Ovary (tissue), 9 donors: ENCODE results near the gene TCF7. TPM values are rescaled to one million over a fixed set of nuclear protein-coding genes. Genes with fewer than 3 reads are reported as not detected.

Experiments
- DNase-seq, 5 donors: peaks; one replicate each; pipeline ENCODE4 v3.0.0-alpha.2; 2019 to 2020
- H3K27ac ChIP-seq, 2 donors: fragments of 200-600 bp; one replicate each; pipeline versions ENCODE4 v1.5.1 to v1.8.0; 2019 to 2022
- H3K27me3 ChIP-seq: fragments of 200-600 bp; one replicate; pipeline ENCODE4 v1.8.0; 2022
- H3K36me3 ChIP-seq: fragments of 200-600 bp; sonication (generic); one replicate; pipeline ENCODE4 v1.5.1; 2019
- H3K4me1 ChIP-seq: one replicate; pipeline ENCODE4 v1.8.1; 2013; ENCODE audit warnings: mild to moderate bottlenecking, moderate library complexity; ENCODE audit not compliant: insufficient read depth
- H3K4me3 ChIP-seq: fragments of 200-600 bp; sonication (generic); one replicate; pipeline ENCODE4 v1.5.1; 2017
- H3K9me3 ChIP-seq, 2 donors: fragments of 200-600 bp in 1 of 2; sonication (generic) in 1 of 2; one replicate each; pipeline versions ENCODE4 v1.5.1 to v1.8.1; 2013 to 2019; ENCODE audit warnings: mild to moderate bottlenecking in 1 of 2, moderate library complexity in 1 of 2
- EP300 ChIP-seq: sonication (generic); formaldehyde crosslinking; IDR thresholded peaks from one replicate; pipeline ENCODE4 v1.6.1; 2017; ENCODE audit warnings: antibody characterized with exemption
- POLR2A ChIP-seq: fragments of 450-650 bp; IDR thresholded peaks from one replicate; pipeline ENCODE4 v1.6.1; 2017; ENCODE audit warnings: antibody characterized with exemption, mild to moderate bottlenecking, moderate library complexity
- WGBS, 3 donors: extraction: QIAGEN DNeasy Blood & Tissue Kit in 1 of 3; methylation state at CpG; one replicate each; pipeline versions ENCODE4 v1.1.5 to v1.1.7; 2013 to 2017; 5-methylcytosine and 5-hydroxymethylcytosine counted together
- intact Hi-C, 4 donors: fragments of 100-400 bp; cut with DNase I; formaldehyde crosslinking; loops; one replicate each; pipeline versions ENCODE4 v1.11.0 to v1.15.1; 2022 to 2023
- polyA plus RNA-seq, 2 donors: library from polyadenylated mRNA; stranded (reverse); fragments of 200-250 nt in 1 of 2; fragments of 350-450 nt in 1 of 2; fragmentation: Illumina TruSeq in 1 of 2; extraction: RNeasy Lipid Tissue Mini Kit (QIAGEN cat#74804) in 1 of 2; gene quantifications; one replicate each; pipeline ENCODE4 v1.2.3, GENCODE V29; 2013 to 2014
- total RNA-seq, 7 donors: library from RNA; depleted of rRNA in 2 of 7; stranded (reverse); fragments of >200 nt in 2 of 7; fragmentation: NEBNext Ultra II Directional in 3 of 7; extraction: Animal tissue kit (Norgen Biotek cat#: 25700) in 3 of 7; gene quantifications; one replicate each; pipeline versions ENCODE4 v1.1.0 to v1.2.4, GENCODE V29; 2016 to 2023
- TF ChIP-seq, protein P1 (sequence below), 3 donors: fragments of 450-650 bp in 2 of 3; fragments of 200-600 bp in 1 of 3; IDR thresholded peaks; one replicate each; pipeline versions ENCODE4 v1.5.1 to v1.8.0; 2016 to 2022; ENCODE audit warnings: antibody characterized with exemption in 3 of 3, mild to moderate bottlenecking in 1 of 3
- donor health status: DM: no; HTN: no; CAD: no; lungs with moderate emphysema.
- donor health status: DM: no; HTN: no; CAD: no.
- donor health status: Bipolar disorder and iron deficiency.
- donor health status: DM: yes; HTN: yes; CAD: no.
- donor health status: DM: no; HTN: no; CAD: no.
- donor health status: DM: yes; HTN: yes; CAD: no.

Gene TCF7
- total and polyA plus RNA-seq, 9 donors, result 1.7 to 15.2 (median 4.0) TPM

- Histone ChIP-seq H3K27ac (no peak overlapping the region), H3K27me3 (no peaks in the 10 kb centered on the region), H3K4me3 (no peak overlapping the region), H3K4me1 (no peaks in the 10 kb centered on the region), H3K9me3 (no peaks in the 10 kb centered on the region), H3K36me3 (no peaks in the 10 kb centered on the region)
- no peak for DNase-seq
- 96 to 98% (median 98%) methylated on average over 6 of the region's 6 CpGs for WGBS, 3 donors
- TF ChIP-seq, protein P1, sequence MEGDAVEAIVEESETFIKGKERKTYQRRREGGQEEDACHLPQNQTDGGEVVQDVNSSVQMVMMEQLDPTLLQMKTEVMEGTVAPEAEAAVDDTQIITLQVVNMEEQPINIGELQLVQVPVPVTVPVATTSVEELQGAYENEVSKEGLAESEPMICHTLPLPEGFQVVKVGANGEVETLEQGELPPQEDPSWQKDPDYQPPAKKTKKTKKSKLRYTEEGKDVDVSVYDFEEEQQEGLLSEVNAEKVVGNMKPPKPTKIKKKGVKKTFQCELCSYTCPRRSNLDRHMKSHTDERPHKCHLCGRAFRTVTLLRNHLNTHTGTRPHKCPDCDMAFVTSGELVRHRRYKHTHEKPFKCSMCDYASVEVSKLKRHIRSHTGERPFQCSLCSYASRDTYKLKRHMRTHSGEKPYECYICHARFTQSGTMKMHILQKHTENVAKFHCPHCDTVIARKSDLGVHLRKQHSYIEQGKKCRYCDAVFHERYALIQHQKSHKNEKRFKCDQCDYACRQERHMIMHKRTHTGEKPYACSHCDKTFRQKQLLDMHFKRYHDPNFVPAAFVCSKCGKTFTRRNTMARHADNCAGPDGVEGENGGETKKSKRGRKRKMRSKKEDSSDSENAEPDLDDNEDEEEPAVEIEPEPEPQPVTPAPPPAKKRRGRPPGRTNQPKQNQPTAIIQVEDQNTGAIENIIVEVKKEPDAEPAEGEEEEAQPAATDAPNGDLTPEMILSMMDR (IDR thresholded peaks at IDR 0.05), result no peak
- no peak for TF ChIP-seq POLR2A
- TF ChIP-seq EP300, result no peak
- intact Hi-C loops, result no loop called here
Measured at GRCh38 chr5:134161513-134162395, 47.3 kb downstream of the TCF7 start.

- no peaks in the 10 kb centered on the region for H3K4me1 ChIP-seq
- H3K27me3 ChIP-seq, result no peaks in the 10 kb centered on the region
- TF ChIP-seq POLR2A (no peak), EP300 (no peak)
- TF ChIP-seq, protein P1 (IDR thresholded peaks at IDR 0.05), result no peak
- DNase-seq, result no peak
- H3K27ac ChIP-seq, result no peak overlapping the region
- intact Hi-C loops, result no loop called here
- WGBS, 3 donors, result 94 to 95% (median 94%) methylated on average over 5 of the region's 5 CpGs
- H3K9me3 ChIP-seq, result no peaks in the 10 kb centered on the region
- H3K4me3 ChIP-seq, result no peak overlapping the region
- H3K36me3 ChIP-seq, result no peaks in the 10 kb centered on the region
Measured at GRCh38 chr5:134162592-134162991, 48.1 kb downstream of the TCF7 start.

- H3K27me3 ChIP-seq, result no peaks in the 10 kb centered on the region
- H3K4me1 ChIP-seq, result no peaks in the 10 kb centered on the region
- H3K36me3 ChIP-seq, result no peaks in the 10 kb centered on the region
- TF ChIP-seq, protein P1 (IDR thresholded peaks at IDR 0.05), result no peak
- TF ChIP-seq POLR2A, result no peak
- no peak for TF ChIP-seq EP300
- no peaks in the 10 kb centered on the region for H3K9me3 ChIP-seq
- no peak overlapping the region for H3K27ac ChIP-seq
- no peak for DNase-seq
- WGBS, 3 donors, result 87 to 92% (median 91%) methylated on average over 4 of the region's 4 CpGs
- intact Hi-C loops, result loop anchor here in 1 of 4 donors (10.0 kb wide), 2 partner anchors 53 to 413 kb away; partner anchors contain the start of gene PPP2CA
- no peak overlapping the region for H3K4me3 ChIP-seq
Measured at GRCh38 chr5:134171972-134172371, 57.5 kb downstream of the TCF7 start.

GRCh38 chr5:134174841-134175839, 60.7 kb downstream of the TCF7 start:
- Histone ChIP-seq H3K4me3 (peak overlapping the region; percentile 90), H3K4me1 (peaks cover 5% of the 10 kb centered on the region), H3K27me3 (no peaks in the 10 kb centered on the region), H3K36me3 (no peaks in the 10 kb centered on the region), H3K27ac (no peak overlapping the region), H3K9me3 (no peaks in the 10 kb centered on the region)
- no peak for TF ChIP-seq EP300
- TF ChIP-seq POLR2A, result no peak
- TF ChIP-seq, protein P1 (IDR thresholded peaks at IDR 0.05), result no peak
- DNase-seq, result no peak
- WGBS, 3 donors, result 4 to 14% (median 9%) methylated on average over 10 of the region's 10 CpGs
- intact Hi-C loops, result loop anchor here in 2 of 4 donors (5.0 to 10.0 kb wide), 3 partner anchors 50 to 410 kb away; partner anchors contain the start of gene PPP2CA (in 2 of the 2)
